ENCODE data around the gene CNEP1R1.

DNA sequence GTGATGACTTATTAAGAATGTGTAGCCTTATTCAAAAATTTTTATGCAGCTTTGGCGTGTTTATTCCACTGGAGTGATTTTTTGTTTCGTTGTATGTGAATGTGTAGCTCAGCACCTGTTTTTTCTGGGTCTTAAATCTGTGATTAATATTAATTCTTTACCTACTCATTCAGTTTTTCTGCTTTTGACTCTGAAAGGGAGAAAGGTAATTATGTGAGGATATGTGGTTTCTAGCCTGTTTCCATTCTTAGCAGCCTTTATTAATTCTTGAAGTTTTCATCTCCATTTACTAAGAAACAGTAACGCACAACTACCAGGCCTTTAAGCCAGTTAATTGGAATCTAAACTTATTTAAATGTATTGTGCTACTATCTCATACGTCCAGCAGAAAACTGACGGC lies 47.7 kb downstream of the CNEP1R1 start:
- no peak for TF ChIP-seq POLR2A (IDR thresholded peaks at IDR 0.05; ENCODE audit: low read depth, low read length)
- no peak for TF ChIP-seq POLR2AphosphoS5 (IDR thresholded peaks at IDR 0.05; ENCODE audit: low read depth, low read length)
- TF ChIP-seq TAF1 (IDR thresholded peaks at IDR 0.05; ENCODE audit: low read depth, low read length), result no peak
